Measurements from ENCODE around the gene CA9. TPM values are rescaled to one million over a fixed set of nuclear protein-coding genes. Genes with fewer than 3 reads are reported as not detected.

CA9 gene
- total RNA-seq, 1 experiment from 2014 or later, result 8.5 TPM

DNA sequence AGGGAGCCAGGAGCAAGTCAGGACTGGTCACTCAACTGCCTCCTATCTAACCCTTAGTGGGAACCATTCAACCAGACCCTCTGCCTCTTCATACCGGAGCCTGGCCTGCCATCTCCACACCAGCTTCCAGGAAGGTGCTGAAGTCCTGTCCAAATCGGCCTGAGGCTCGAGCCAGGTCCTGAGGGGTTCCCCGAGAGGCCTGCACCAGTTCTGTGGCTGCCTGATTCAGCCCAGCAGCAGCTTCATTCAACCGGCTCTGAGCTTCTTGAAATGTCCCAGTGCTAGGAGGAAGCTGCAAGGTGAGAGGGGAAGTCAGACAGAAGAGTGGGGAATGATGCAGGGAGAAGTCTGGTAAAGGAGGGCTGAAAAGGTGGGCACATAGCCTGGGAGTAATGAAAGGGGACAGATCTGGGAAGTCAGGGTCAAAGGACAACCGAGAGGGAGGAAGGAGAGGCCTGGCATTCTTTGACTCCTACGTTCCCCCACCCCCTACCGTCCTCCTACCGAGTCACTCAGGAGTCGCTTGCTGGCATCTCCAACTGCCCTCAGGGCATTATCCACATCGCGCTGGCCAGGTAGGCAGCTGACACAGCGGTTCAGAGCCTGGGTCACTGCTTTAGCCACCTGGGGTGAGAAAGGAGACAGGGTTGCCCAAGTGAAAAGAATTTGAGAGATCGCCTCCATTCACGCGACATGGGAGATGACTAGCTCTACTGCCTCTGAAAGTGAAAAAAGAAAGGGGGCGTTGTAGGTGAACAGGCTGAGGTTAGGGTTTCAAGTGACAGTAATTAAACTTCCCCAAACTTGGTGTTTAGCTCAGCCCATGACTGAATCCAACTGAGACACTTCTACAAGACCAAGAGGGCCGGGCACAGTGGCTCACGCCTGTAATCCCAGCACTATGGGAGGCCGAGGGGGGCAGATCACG lies 38.0 kb downstream of the CA9 start:
- Histone ChIP-seq H3K9me3 (ENCODE audit: control insufficient read depth in 1 of 2, insufficient read depth in 1 of 2, low read depth in 1 of 2, low read length in 2 of 2) (no peaks in the 10 kb centered on the region), H2AFZ (ENCODE audit: low read depth, low read length, poor library complexity, severe bottlenecking) (no peak overlapping the region), H3K9ac (ENCODE audit: low read length) (no peak overlapping the region), H3K4me1 (ENCODE audit: control insufficient read depth in 1 of 2, insufficient read depth in 2 of 2, low read length in 2 of 2) (no peaks in the 10 kb centered on the region), H3K79me2 (ENCODE audit: insufficient read depth, low read length) (no peaks in the 10 kb centered on the region), H3K27ac (ENCODE audit: low read depth, low read length) (no peak overlapping the region), H3K9me2 (ENCODE audit: insufficient read depth) (no peaks in the 10 kb centered on the region), H3K4me2 (ENCODE audit: low read length) (no peak overlapping the region), H3K36me3 (ENCODE audit: control insufficient read depth in 1 of 2, insufficient read depth in 2 of 2, low read length in 2 of 2) (peaks cover 63 to 64% of the 10 kb centered on the region in 2 experiments), H3K4me3 (replicated peaks in 1 of 2; ENCODE audit: low read depth in 1 of 2, low read length in 2 of 2) (no peak overlapping the region), H4K20me1 (ENCODE audit: insufficient read depth) (no peaks in the 10 kb centered on the region), H3K27me3 (ENCODE audit: insufficient read depth, low read length) (no peaks in the 10 kb centered on the region)
- intact Hi-C loops (cut with micrococcal nuclease), result no loop called here
- ATAC-seq (no peak), DNase-seq (ENCODE audit: low read depth, low spot score) (no peak)
- CTCF ChIA-PET, result interaction anchor here (1.3 kb wide), 1 partner anchor 15 kb away, joined by 4 read pairs; no protein-coding TSS in a partner anchor
- RAD21 ChIA-PET (ENCODE audit: low non-redundant PET in 1 of 2, low total read pairs in 2 of 2, uncharacterized antibody in 2 of 2, unreplicated experiment in 2 of 2), result no interaction called here
- TSS peak; percentile 23 for BruUV-seq (replicated peaks)
- POLR2A ChIA-PET, result interaction anchor here (1.1 kb wide), 1 partner anchor 16 kb away, joined by 3 read pairs; no protein-coding TSS in a partner anchor
- TF ChIP-seq, protein P1, sequence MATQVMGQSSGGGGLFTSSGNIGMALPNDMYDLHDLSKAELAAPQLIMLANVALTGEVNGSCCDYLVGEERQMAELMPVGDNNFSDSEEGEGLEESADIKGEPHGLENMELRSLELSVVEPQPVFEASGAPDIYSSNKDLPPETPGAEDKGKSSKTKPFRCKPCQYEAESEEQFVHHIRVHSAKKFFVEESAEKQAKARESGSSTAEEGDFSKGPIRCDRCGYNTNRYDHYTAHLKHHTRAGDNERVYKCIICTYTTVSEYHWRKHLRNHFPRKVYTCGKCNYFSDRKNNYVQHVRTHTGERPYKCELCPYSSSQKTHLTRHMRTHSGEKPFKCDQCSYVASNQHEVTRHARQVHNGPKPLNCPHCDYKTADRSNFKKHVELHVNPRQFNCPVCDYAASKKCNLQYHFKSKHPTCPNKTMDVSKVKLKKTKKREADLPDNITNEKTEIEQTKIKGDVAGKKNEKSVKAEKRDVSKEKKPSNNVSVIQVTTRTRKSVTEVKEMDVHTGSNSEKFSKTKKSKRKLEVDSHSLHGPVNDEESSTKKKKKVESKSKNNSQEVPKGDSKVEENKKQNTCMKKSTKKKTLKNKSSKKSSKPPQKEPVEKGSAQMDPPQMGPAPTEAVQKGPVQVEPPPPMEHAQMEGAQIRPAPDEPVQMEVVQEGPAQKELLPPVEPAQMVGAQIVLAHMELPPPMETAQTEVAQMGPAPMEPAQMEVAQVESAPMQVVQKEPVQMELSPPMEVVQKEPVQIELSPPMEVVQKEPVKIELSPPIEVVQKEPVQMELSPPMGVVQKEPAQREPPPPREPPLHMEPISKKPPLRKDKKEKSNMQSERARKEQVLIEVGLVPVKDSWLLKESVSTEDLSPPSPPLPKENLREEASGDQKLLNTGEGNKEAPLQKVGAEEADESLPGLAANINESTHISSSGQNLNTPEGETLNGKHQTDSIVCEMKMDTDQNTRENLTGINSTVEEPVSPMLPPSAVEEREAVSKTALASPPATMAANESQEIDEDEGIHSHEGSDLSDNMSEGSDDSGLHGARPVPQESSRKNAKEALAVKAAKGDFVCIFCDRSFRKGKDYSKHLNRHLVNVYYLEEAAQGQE (IDR thresholded peaks at IDR 0.05; ENCODE audit: low read depth), result no peak
- TF ChIP-seq CBX3 (IDR thresholded peaks at IDR 0.05; ENCODE audit: low read depth) (no peak), FOSL1 (IDR thresholded peaks at IDR 0.05; ENCODE audit: low read depth) (no peak), EZH2 (IDR thresholded peaks at IDR 0.05) (no peak), POLR2A (IDR thresholded peaks at IDR 0.05; ENCODE audit: borderline replicate concordance, extremely low read depth, insufficient read depth, insufficient read length) (no peak), SIN3A (IDR thresholded peaks at IDR 0.05; ENCODE audit: low read depth) (no peak), ELF1 (IDR thresholded peaks at IDR 0.05; ENCODE audit: borderline replicate concordance, low read depth) (no peak), ZFX (IDR thresholded peaks at IDR 0.05) (no peak), POLR2AphosphoS5 (IDR thresholded peaks at IDR 0.05; ENCODE audit: low read depth, low read length) (no peak), SRF (IDR thresholded peaks at IDR 0.05; ENCODE audit: low read depth) (no peak), RAD21 (IDR thresholded peaks at IDR 0.05; ENCODE audit: low read depth) (no peak), EZH2phosphoT487 (IDR thresholded peaks at IDR 0.05; ENCODE audit: borderline replicate concordance) (no peak), TCF7L2 (IDR thresholded peaks at IDR 0.05; ENCODE audit: borderline replicate concordance, extremely low read depth, insufficient read depth, insufficient read length) (no peak), ZNF274 (IDR thresholded peaks at IDR 0.05; ENCODE audit: low read depth, low read length) (no peak)
- TF ChIP-seq, protein P2, sequence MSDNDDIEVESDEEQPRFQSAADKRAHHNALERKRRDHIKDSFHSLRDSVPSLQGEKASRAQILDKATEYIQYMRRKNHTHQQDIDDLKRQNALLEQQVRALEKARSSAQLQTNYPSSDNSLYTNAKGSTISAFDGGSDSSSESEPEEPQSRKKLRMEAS (IDR thresholded peaks at IDR 0.05), result no peak
- TF ChIP-seq, protein P3, sequence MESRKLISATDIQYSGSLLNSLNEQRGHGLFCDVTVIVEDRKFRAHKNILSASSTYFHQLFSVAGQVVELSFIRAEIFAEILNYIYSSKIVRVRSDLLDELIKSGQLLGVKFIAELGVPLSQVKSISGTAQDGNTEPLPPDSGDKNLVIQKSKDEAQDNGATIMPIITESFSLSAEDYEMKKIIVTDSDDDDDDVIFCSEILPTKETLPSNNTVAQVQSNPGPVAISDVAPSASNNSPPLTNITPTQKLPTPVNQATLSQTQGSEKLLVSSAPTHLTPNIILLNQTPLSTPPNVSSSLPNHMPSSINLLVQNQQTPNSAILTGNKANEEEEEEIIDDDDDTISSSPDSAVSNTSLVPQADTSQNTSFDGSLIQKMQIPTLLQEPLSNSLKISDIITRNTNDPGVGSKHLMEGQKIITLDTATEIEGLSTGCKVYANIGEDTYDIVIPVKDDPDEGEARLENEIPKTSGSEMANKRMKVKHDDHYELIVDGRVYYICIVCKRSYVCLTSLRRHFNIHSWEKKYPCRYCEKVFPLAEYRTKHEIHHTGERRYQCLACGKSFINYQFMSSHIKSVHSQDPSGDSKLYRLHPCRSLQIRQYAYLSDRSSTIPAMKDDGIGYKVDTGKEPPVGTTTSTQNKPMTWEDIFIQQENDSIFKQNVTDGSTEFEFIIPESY (IDR thresholded peaks at IDR 0.05; ENCODE audit: extremely low read depth, insufficient replicate concordance, low read length), result no peak
- TF ChIP-seq, protein P4, sequence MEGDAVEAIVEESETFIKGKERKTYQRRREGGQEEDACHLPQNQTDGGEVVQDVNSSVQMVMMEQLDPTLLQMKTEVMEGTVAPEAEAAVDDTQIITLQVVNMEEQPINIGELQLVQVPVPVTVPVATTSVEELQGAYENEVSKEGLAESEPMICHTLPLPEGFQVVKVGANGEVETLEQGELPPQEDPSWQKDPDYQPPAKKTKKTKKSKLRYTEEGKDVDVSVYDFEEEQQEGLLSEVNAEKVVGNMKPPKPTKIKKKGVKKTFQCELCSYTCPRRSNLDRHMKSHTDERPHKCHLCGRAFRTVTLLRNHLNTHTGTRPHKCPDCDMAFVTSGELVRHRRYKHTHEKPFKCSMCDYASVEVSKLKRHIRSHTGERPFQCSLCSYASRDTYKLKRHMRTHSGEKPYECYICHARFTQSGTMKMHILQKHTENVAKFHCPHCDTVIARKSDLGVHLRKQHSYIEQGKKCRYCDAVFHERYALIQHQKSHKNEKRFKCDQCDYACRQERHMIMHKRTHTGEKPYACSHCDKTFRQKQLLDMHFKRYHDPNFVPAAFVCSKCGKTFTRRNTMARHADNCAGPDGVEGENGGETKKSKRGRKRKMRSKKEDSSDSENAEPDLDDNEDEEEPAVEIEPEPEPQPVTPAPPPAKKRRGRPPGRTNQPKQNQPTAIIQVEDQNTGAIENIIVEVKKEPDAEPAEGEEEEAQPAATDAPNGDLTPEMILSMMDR (IDR thresholded peaks at IDR 0.05 in 2 of 3, conservative IDR thresholded peaks at IDR 0.05 in 1 of 3; ENCODE audit: borderline replicate concordance in 1 of 3, insufficient read depth in 1 of 3, low read depth in 2 of 3, low read length in 2 of 3), result no peak
- TF ChIP-seq, protein P5, sequence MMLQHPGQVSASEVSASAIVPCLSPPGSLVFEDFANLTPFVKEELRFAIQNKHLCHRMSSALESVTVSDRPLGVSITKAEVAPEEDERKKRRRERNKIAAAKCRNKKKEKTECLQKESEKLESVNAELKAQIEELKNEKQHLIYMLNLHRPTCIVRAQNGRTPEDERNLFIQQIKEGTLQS (IDR thresholded peaks at IDR 0.05), result no peak

All from HCT116 (cell line).